Measurements from ENCODE around the gene DACT2. TPM values are rescaled to one million over a fixed set of nuclear protein-coding genes. Genes with fewer than 3 reads are reported as not detected.

The DACT2 gene
- total and polyA plus RNA-seq, 10 of the 15 experiments (the other 5 are each of a cell fraction or from before 2014, with no cell fraction given) = not detected

DNA sequence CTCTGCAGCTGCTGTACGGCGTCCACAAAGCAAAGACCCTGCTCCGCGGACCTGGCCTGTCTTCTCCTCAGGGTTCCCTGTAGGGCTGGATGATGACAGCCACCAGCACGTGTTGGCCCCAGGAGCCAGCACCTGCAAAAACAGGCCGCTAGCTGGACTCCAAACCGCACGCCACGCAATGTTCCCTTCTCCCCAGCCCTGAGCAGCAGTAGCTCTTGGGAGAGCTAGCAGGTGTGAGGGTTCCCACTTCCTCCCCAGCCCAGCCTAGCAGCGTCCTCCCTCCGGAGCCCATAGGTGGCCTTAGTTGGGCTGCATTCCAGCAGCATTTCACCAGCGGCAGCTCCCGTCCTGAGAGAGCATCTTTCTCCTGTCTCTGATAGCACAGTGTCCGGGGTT lies 42.3 kb downstream of the DACT2 start:
- Histone ChIP-seq H3K27me3 (replicated peaks in 1 of 2; ENCODE audit: control insufficient read depth in 2 of 2, insufficient read depth in 2 of 2, low read length in 1 of 2) (no peaks in the 10 kb centered on the region), H3K4me3 (no peak overlapping the region), H3K27ac (ENCODE audit: control insufficient read depth, insufficient read depth) (no peak overlapping the region), H3K79me2 (ENCODE audit: control insufficient read depth, insufficient read depth, low read length) (no peaks in the 10 kb centered on the region), H3K4me2 (ENCODE audit: control insufficient read depth, insufficient read depth) (no peak overlapping the region), H2AFZ (ENCODE audit: control insufficient read depth, low read depth, low read length) (no peak overlapping the region), H4K20me1 (ENCODE audit: control insufficient read depth, insufficient read depth) (no peaks in the 10 kb centered on the region), H3K36me3 (ENCODE audit: control insufficient read depth in 2 of 2, insufficient read depth in 2 of 2, low read length in 1 of 2) (no peaks in the 10 kb centered on the region), H3K4me1 (ENCODE audit: control insufficient read depth, insufficient read depth, low read length) (no peaks in the 10 kb centered on the region), H3K9ac (ENCODE audit: control insufficient read depth, insufficient read depth, low read length) (no peak overlapping the region), H3K9me3 (replicated peaks; ENCODE audit: control insufficient read depth, insufficient read depth, low read length) (no peaks in the 10 kb centered on the region; the same call in 2 of the 3 replicates)
- no TSS peak for BruUV-seq (replicated peaks)
- no peak for ATAC-seq
- ChIA-PET SMC1A (ENCODE audit: uncharacterized antibody, unreplicated experiment) (interaction anchor here (0.6 kb wide), 1 partner anchor 11 kb away, joined by 3 read pairs; no protein-coding TSS in a partner anchor), POLR2A (no interaction called here), RAD21 (ENCODE audit: unreplicated experiment) (no interaction called here), CTCF (no interaction called here)
- intact Hi-C loops (cut with micrococcal nuclease; ENCODE audit: unreplicated experiment) = no loop called here
- WGBS (ENCODE audit: insufficient coverage, insufficient replicate concordance, low lambda C conversion rate, missing lambda C conversion rate) = 48% methylated on average over 14 of the region's 14 CpGs
- no peak for DNase-seq (ENCODE audit: low read depth, low spot score)
- in situ Hi-C loops (cut with MboI) = no loop called here
- TF ChIP-seq PKNOX1 (IDR thresholded peaks at IDR 0.05) = no peak
- no peak for TF ChIP-seq HSF1 (IDR thresholded peaks at IDR 0.05; ENCODE audit: low read depth, low read length)
- no peak for TF ChIP-seq USF1 (IDR thresholded peaks at IDR 0.05; ENCODE audit: borderline replicate concordance, extremely low read length, insufficient read depth, low read depth, low read length)
- no peak for TF ChIP-seq ZNF207 (IDR thresholded peaks at IDR 0.05; ENCODE audit: borderline replicate concordance)
- no peak for TF ChIP-seq MTA2 (IDR thresholded peaks at IDR 0.05; ENCODE audit: low read depth)
- no peak for TF ChIP-seq LARP7 (IDR thresholded peaks at IDR 0.05)
- TF ChIP-seq RELA (IDR thresholded peaks at IDR 0.05; ENCODE audit: borderline replicate concordance, partially characterized antibody) = no peak
- no peak for TF ChIP-seq SMC3 (IDR thresholded peaks at IDR 0.05; ENCODE audit: borderline replicate concordance, low read length)
- TF ChIP-seq NR2C2 (IDR thresholded peaks at IDR 0.05; ENCODE audit: borderline replicate concordance, control insufficient read depth, insufficient read length, low read depth) = no peak
- no peak for FAIRE-seq
